Prostate gland (tissue), 2 donors: Measurements from ENCODE around the gene CC2D1B.

Source experiments
- POLR2A ChIP-seq: fragments of 450-650 bp; IDR thresholded peaks from one replicate; pipeline ENCODE4 v1.6.1; 2016; ENCODE audit warnings: antibody characterized with exemption, mild to moderate bottlenecking
- POLR2AphosphoS5 ChIP-seq: sonication (generic); formaldehyde crosslinking; IDR thresholded peaks from one replicate; pipeline ENCODE4 v1.6.1; 2017; ENCODE audit warnings: antibody characterized with exemption
- TF ChIP-seq, protein P1 (sequence below), 4 experiments: fragments of 200-600 bp in 2 of 4; fragments of 450-650 bp in 2 of 4; sonication (generic) in 2 of 4; IDR thresholded peaks; 1 replicate in 3 of 4; 2 replicates in 1 of 4; pipeline ENCODE4 v1.5.1; 2016 to 2019; ENCODE audit warnings: antibody characterized with exemption in 4 of 4, mild to moderate bottlenecking in 2 of 4, moderate library complexity in 2 of 4

DNA sequence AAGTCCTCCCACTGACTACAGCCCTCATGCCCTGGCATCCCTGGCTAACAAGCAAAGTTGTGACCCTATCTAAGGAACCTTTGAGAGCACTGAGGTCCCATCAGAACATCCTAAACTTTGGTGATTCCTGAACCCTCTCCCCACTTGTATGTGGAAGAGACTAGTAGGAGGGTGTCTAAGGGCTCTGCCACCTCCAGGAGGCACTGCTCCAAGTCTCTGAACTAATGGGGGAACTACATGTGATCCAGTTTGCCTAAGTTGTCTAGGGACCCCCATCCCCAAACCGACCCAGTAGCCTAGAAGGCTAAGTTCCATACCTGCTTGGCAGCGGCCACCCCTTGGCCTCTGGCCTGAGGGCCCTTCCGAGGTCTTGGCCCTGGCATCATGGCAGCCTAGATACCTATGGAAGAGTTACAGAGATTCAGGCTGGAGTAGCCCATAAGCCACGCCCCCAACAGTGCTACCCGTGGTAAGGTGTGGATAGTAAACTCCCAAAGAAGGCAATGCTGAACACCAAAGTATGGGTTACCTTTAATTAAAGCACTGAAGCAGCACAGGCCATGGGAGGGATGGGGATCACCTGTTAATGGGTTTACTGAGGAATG lies 1.7 kb downstream of the CC2D1B start:
- TF ChIP-seq POLR2AphosphoS5 (no peak), POLR2A (no peak)
- TF ChIP-seq, protein P1, sequence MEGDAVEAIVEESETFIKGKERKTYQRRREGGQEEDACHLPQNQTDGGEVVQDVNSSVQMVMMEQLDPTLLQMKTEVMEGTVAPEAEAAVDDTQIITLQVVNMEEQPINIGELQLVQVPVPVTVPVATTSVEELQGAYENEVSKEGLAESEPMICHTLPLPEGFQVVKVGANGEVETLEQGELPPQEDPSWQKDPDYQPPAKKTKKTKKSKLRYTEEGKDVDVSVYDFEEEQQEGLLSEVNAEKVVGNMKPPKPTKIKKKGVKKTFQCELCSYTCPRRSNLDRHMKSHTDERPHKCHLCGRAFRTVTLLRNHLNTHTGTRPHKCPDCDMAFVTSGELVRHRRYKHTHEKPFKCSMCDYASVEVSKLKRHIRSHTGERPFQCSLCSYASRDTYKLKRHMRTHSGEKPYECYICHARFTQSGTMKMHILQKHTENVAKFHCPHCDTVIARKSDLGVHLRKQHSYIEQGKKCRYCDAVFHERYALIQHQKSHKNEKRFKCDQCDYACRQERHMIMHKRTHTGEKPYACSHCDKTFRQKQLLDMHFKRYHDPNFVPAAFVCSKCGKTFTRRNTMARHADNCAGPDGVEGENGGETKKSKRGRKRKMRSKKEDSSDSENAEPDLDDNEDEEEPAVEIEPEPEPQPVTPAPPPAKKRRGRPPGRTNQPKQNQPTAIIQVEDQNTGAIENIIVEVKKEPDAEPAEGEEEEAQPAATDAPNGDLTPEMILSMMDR (IDR thresholded peaks at IDR 0.05) = no peak
